Astrocyte (in vitro differentiated cells and primary cell): ENCODE results near the gene CST3. TPM values are rescaled to one million over a fixed set of nuclear protein-coding genes. Genes with fewer than 3 reads are reported as not detected.
A peak's percentile ranks its signal among the peaks of the same experiment; 100 is the strongest.

Experiments used
- DNase-seq: peaks from one replicate; pipeline ENCODE4 v3.0.0-alpha.2; 2010; ENCODE audit warnings: low read depth
- FAIRE-seq: peaks from 2 replicates; lab custom pipeline; 2011; peaks lifted over from hg19 to GRCh38; lab: Jason Lieb, UNC
- H2AFZ ChIP-seq: 2 replicates; pipeline ENCODE4 v1.6.0; 2012; ENCODE audit warnings: low read depth, low read length, inconsistent platforms
- H3K27ac ChIP-seq: 2 replicates; pipeline ENCODE4 v1.5.1; 2011; ENCODE audit warnings: low read depth, low read length, inconsistent platforms
- H3K27me3 ChIP-seq: 2 replicates; pipeline ENCODE4 v1.6.0; 2011; ENCODE audit warnings: low read length, inconsistent platforms; ENCODE audit not compliant: insufficient read depth
- H3K36me3 ChIP-seq: 2 replicates; pipeline ENCODE4 v1.5.1; 2011; ENCODE audit warnings: low read length, inconsistent platforms; ENCODE audit not compliant: insufficient read depth
- H3K4me1 ChIP-seq: 2 replicates; pipeline ENCODE4 v1.5.1; 2011; ENCODE audit warnings: low read length, inconsistent platforms; ENCODE audit not compliant: insufficient read depth
- H3K4me2 ChIP-seq: 2 replicates; pipeline ENCODE4 v1.6.0; 2012; ENCODE audit warnings: low read length, inconsistent platforms
- H3K4me3 ChIP-seq: 2 replicates; pipeline ENCODE4 v1.5.1; 2011; ENCODE audit warnings: low read depth, mild to moderate bottlenecking, low read length, inconsistent platforms; ENCODE audit not compliant: insufficient read depth
- H3K79me2 ChIP-seq: 2 replicates; pipeline ENCODE4 v1.6.0; 2012; ENCODE audit warnings: mild to moderate bottlenecking, low read length, inconsistent platforms; ENCODE audit not compliant: insufficient read depth
- H3K9ac ChIP-seq: 2 replicates; pipeline ENCODE4 v1.6.0; 2012; ENCODE audit warnings: mild to moderate bottlenecking, low read length, inconsistent platforms
- H3K9me3 ChIP-seq: 2 replicates; pipeline ENCODE4 v1.5.1; 2012; ENCODE audit warnings: low read depth, mild to moderate bottlenecking, low read length, inconsistent platforms; ENCODE audit not compliant: insufficient read depth
- H4K20me1 ChIP-seq: 2 replicates; pipeline ENCODE4 v1.6.0; 2012; ENCODE audit warnings: low read length, inconsistent platforms; ENCODE audit not compliant: insufficient read depth
- H3K27ac Mint-ChIP-seq: one replicate; pipeline ENCODE4 v1.8.0; 2021; ENCODE audit warnings: mild to moderate bottlenecking, mixed read lengths; ENCODE audit not compliant: unreplicated experiment
- H3K27me3 Mint-ChIP-seq: one replicate; pipeline ENCODE4 v1.8.0; 2021; ENCODE audit warnings: low read depth, mixed read lengths; ENCODE audit not compliant: unreplicated experiment
- H3K36me3 Mint-ChIP-seq: one replicate; pipeline ENCODE4 v1.8.0; 2021; ENCODE audit warnings: low read depth, mixed read lengths; ENCODE audit not compliant: unreplicated experiment
- H3K4me1 Mint-ChIP-seq: one replicate; pipeline ENCODE4 v1.8.0; 2021; ENCODE audit warnings: low read depth, mixed read lengths; ENCODE audit not compliant: unreplicated experiment
- H3K4me3 Mint-ChIP-seq: one replicate; pipeline ENCODE4 v1.8.0; 2021; ENCODE audit warnings: mild to moderate bottlenecking, moderate library complexity, mixed read lengths; ENCODE audit not compliant: unreplicated experiment
- H3K9me3 Mint-ChIP-seq: one replicate; pipeline ENCODE4 v1.8.0; 2021; ENCODE audit warnings: mild to moderate bottlenecking, mixed read lengths; ENCODE audit not compliant: unreplicated experiment
- EZH2 ChIP-seq: IDR thresholded peaks from 2 replicates; pipeline ENCODE4 v1.6.1; 2012; ENCODE audit warnings: mild to moderate bottlenecking, low read length, inconsistent platforms; ENCODE audit not compliant: insufficient read depth
- total RNA-seq: library from RNA; stranded (reverse); gene quantifications from 2 replicates; pipeline ENCODE4 v1.2.1, GENCODE V29; 2021
- TF ChIP-seq, protein P1 (sequence below): IDR thresholded peaks from 2 replicates; pipeline ENCODE4 v1.5.1; 2011; ENCODE audit warnings: low read depth, mild to moderate bottlenecking, inconsistent platforms, low read length, moderate library complexity; ENCODE audit not compliant: insufficient read depth

CST3 gene
- total RNA-seq, 1 donor from 2014 or later, result 316 TPM

DNA sequence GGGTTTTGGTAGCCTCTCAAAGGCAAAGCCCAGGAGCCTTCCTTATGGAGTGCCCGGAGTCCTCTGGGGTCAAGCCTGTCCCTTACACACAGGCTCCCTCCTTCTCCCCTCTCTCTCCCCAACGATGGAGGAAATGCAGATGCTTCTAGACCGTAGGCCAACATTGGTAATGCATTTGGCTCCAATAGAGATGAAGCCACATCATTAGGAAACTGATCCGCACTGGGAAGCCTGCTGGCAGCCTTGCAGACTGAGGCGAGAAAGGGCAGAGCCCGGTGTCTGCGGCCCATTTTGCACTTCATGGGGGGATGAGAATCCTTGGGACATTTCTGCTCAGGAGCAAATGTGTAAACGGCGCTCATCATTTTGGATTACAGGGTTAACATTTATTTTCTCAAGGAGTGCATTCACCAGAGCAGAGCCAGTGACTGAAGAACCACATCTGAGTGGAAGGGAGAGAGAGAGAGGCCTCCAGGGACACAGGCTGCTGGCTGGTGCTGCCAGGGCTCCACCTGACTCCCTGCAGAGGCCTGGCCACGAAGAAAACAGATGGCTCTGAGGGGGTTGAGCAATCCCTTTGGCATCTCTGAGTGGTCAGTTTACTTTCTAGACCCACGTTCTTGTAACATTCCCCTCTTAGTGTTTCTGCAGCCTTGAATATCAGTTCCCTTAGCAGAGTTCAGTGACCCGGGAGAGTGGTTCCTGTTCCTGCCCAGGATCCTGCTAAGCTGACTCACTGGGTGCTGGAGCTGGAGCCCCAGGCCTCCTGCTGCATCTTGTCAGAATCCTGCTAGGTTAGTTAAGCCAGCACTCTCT is 4.4 kb upstream of the CST3 start:
- H3K4me3 Mint-ChIP-seq, result peak overlapping the region; percentile 67
- no peaks in the 10 kb centered on the region for H3K36me3 ChIP-seq
- peak overlapping the region; percentile 77 for H3K27ac Mint-ChIP-seq
- H3K27ac ChIP-seq, result no peak overlapping the region
- TF ChIP-seq EZH2, result no peak
- TF ChIP-seq, protein P1, sequence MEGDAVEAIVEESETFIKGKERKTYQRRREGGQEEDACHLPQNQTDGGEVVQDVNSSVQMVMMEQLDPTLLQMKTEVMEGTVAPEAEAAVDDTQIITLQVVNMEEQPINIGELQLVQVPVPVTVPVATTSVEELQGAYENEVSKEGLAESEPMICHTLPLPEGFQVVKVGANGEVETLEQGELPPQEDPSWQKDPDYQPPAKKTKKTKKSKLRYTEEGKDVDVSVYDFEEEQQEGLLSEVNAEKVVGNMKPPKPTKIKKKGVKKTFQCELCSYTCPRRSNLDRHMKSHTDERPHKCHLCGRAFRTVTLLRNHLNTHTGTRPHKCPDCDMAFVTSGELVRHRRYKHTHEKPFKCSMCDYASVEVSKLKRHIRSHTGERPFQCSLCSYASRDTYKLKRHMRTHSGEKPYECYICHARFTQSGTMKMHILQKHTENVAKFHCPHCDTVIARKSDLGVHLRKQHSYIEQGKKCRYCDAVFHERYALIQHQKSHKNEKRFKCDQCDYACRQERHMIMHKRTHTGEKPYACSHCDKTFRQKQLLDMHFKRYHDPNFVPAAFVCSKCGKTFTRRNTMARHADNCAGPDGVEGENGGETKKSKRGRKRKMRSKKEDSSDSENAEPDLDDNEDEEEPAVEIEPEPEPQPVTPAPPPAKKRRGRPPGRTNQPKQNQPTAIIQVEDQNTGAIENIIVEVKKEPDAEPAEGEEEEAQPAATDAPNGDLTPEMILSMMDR, result no peak
- H3K79me2 ChIP-seq, result peaks cover 5% of the 10 kb centered on the region
- peak overlapping the region; percentile 25 for H3K4me2 ChIP-seq
- H3K4me3 ChIP-seq, result no peak overlapping the region
- H2AFZ ChIP-seq, result no peak overlapping the region
- no peak overlapping the region for H3K9ac ChIP-seq
- H3K4me1 ChIP-seq, result peaks cover 6% of the 10 kb centered on the region
- H3K27me3 ChIP-seq, result no peaks in the 10 kb centered on the region
- peaks cover 5% of the 10 kb centered on the region for H3K27me3 Mint-ChIP-seq
- FAIRE-seq (no peak), DNase-seq (peak; percentile 59)
- no peaks in the 10 kb centered on the region for H3K9me3 Mint-ChIP-seq
- peaks cover 6% of the 10 kb centered on the region for H4K20me1 ChIP-seq
- peaks cover 16% of the 10 kb centered on the region for H3K4me1 Mint-ChIP-seq
- no peaks in the 10 kb centered on the region for H3K36me3 Mint-ChIP-seq
- H3K9me3 ChIP-seq, result no peaks in the 10 kb centered on the region

GRCh38 chr20:23640671-23641667 is 3.2 kb upstream of the CST3 start:
- TF ChIP-seq, protein P1, result no peak
- no peak for TF ChIP-seq EZH2
- Histone ChIP-seq H4K20me1 (peaks cover 16% of the 10 kb centered on the region), H3K27ac (no peak overlapping the region), H3K79me2 (peaks cover 16% of the 10 kb centered on the region), H3K27me3 (no peaks in the 10 kb centered on the region), H3K36me3 (no peaks in the 10 kb centered on the region), H3K4me2 (no peak overlapping the region), H3K9me3 (no peaks in the 10 kb centered on the region), H3K4me3 (no peak overlapping the region), H2AFZ (no peak overlapping the region), H3K4me1 (peaks cover 18% of the 10 kb centered on the region), H3K9ac (no peak overlapping the region)
- Mint-ChIP-seq H3K27me3 (peaks cover 3% of the 10 kb centered on the region), H3K4me3 (no peak overlapping the region), H3K27ac (no peak overlapping the region), H3K4me1 (peaks cover 26% of the 10 kb centered on the region), H3K9me3 (no peaks in the 10 kb centered on the region), H3K36me3 (peaks cover 7% of the 10 kb centered on the region)
- FAIRE-seq (no peak), DNase-seq (no peak)
